Fibroblast of skin of scalp (primary cell): Measurements from ENCODE around the gene GALNT10.

Experiments used
- DNase-seq: peaks from one replicate; pipeline ENCODE4 v3.0.0-alpha.2; 2013

Gene GALNT10

DNA sequence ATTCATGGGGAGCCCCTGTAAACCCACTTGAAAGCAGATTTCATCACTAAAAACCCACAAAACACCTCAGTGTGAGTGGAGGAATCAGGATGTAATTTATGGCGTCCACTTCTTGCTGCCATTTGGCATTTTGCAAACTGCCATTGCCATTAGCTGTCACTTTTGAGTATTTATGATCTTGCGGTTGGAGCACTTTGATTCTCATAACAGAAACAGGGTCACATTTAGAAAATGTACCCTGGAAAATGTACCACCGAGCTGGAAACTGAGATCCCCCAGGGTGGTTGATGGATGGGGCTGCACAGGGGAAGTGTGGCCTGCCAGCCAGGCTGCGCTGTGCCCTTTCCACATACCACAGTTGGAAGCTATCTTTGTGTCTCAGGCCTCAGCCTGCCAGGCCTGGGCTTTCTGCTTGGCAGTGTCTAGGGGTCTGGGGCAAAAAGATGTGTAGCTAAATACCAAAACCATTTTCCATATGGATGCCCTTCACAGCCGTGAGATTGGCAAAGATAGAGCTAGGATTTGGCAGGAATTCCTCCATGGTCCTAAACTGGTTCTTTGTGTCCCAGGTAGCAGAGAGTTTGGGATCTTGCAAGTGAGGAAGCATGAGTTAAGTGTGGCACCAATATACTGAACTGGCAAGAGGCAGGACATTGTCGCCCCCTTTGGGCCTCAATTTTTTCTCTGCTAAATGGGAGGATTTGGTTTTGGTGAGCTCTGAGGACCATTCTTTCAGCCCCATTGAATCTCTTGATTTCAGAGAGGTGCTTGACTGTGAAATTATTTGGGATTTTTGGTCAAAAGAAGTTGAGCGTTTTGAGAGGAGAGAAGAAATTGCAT, 46.2 kb downstream of the GALNT10 start:
- no peak for DNase-seq

DNA sequence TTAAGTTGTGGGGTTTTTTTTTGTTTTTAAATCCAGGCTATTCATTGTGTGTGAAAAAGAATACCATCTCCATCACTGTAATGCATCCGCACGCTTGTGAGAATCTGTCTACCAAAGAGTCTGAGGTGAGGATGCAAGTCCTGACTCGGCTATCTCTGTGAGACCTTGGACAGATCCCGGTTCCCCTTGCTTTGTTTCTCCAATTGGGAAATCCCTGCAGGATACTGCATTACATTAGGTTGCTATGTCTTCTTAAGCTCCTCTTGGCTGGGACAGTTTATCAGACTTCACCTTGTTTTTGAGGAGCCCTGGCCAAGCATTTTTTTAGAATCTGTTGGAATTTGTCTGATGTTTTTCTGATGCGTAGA, 46.8 kb downstream of the GALNT10 start:
- no peak for DNase-seq

- DNase-seq: no peak
These were observed 47.4 kb downstream of the GALNT10 start for GRCh38 chr5:154237946-154238345.

DNA sequence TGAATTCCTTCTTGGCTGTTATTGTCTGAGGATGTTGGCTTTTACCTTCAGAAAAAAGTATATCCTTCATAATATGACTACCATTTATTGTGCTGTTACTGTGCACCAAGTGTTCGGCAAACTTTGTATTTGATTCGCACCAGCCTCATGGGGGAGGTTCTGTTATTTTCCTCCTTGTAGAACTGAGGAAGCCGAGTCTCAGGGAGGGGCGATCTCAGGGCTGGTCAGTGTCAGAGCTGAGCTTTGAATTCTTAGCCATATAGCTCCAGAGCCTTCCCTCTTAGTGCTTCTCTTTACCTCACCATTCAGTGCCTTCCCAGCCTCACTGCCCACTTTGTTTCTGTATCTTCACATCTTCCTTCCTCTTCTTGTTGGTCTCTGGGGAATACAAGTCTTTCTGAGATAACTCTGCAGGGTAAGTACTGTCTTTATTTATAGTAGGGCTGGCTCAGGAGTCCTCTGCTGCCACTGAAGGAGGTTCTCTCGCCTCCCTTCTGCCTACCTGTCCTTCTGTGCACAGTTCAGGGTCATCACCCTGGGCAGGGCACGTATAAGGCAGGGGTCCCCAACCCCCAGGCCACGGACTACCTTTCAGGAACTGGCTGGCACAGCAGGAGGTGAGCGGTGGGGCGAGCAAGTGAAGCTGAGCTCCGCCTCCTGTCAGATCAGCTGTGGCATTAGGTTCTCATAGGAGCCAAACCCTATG, 48.4 kb downstream of the GALNT10 start:
- DNase-seq: no peak

- no peak for DNase-seq
These were observed 50.1 kb downstream of the GALNT10 start for GRCh38 chr5:154240595-154240994.

- DNase-seq: no peak
These were observed 50.5 kb downstream of the GALNT10 start for GRCh38 chr5:154241021-154241420.

GRCh38 chr5:154242442-154242841, 51.9 kb downstream of the GALNT10 start:
- DNase-seq: no peak

DNA sequence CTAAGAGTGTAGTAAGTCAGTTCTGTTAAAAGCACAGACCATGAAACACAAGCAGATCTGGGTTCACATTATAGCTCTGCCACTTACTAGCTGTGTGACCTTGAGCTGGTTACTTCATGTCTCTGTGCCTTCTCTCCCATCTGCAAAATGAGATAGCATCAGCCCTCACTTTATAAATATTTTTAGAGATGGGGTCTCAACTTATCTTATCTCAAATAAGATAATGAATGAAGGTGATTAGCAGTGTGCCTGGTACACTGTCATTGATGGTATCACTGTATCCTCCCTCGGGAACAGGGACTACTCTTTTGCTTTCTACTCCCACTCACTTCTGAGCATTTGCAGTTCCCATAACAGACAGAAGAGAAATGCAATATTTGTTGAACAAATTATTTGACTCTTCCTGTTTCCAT, 52.4 kb downstream of the GALNT10 start:
- DNase-seq: no peak

DNA sequence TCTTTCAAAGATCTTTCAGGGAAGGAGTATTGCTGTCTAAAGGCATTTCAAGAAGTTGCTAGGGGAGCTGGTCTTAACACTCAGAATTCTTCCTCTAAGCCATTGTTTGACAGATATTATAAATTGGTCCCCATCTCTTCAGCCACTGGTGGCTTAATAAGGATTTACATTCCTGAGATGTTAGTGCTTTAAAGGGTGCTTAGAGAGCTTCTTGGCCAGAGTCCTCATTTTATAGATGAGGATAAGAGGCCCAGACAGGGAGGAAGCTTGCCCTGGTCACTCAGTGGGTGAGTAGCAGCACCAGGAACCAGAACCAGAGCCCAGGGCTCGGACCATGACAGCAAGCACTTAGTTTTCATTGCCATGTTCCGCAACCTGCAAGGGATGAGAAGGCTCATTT, 53.2 kb downstream of the GALNT10 start:
- peak; percentile 49 for DNase-seq

DNA sequence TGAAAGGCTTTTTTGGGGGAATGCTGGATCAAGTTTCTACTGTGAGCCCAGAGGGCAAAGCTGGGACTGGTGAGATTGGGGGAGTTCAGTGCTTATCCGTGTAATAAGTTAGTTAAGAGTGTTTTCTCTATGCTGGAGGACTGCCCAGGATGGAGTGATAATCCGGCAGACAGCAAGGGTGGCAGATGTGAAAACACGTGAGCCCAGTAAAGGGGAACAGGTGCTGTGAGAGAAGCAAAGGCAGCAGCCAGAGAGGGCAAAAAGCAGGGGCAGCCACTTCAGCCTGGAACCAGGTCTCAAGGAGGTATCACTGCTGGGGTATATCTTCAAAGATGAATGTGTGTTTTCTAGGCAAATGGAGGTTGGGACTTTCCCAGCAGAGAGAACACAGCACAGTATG, 53.9 kb downstream of the GALNT10 start:
- no peak for DNase-seq

GRCh38 chr5:154248691-154249090, 58.2 kb downstream of the GALNT10 start:
- DNase-seq: no peak

GRCh38 chr5:154249826-154250225, 59.3 kb downstream of the GALNT10 start:
- no peak for DNase-seq

DNA sequence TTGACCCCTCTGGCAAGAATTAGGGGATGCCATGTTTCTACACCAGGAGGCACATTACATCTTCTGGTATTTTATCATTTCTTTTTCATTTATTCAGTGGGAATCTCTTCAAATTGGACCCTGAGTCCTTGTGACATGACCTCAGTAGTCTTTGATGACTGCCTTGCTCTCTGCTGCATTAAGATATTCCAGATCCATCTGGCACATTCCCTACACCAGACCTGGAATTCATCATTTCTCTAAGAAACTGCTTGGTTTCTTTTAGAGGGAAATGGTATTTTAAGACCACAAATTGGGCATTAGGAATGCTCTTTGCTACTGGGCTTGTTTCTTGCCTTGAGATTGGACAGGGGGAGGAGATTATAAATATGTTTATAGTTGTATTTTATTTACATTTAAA, 61.0 kb downstream of the GALNT10 start:
- no peak for DNase-seq

DNA sequence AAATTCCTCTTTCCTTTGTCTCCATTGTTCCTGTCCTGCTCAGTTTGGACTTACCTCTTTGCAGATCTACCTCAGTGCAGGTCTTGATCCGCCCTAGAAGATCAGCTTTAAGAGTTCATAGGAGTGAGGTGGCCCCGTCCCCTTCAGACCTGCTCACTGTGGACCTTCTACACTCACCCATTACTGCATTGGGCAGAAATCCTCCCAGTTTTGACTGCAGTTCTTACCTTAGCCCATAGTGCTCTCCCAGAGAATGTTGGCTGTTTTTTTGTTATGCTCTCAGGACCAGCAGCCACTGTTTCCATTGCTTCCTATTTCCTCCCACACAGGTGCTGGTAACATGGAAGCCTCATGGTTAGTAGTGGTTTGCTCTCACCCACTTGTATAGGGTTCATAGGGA, 63.3 kb downstream of the GALNT10 start:
- no peak for DNase-seq

- no peak for DNase-seq
These were observed 64.4 kb downstream of the GALNT10 start for GRCh38 chr5:154254896-154255295.

GRCh38 chr5:154257046-154257445, 66.5 kb downstream of the GALNT10 start:
- DNase-seq: no peak

- DNase-seq: no peak
These were observed 68.1 kb downstream of the GALNT10 start for GRCh38 chr5:154258531-154259217.

DNA sequence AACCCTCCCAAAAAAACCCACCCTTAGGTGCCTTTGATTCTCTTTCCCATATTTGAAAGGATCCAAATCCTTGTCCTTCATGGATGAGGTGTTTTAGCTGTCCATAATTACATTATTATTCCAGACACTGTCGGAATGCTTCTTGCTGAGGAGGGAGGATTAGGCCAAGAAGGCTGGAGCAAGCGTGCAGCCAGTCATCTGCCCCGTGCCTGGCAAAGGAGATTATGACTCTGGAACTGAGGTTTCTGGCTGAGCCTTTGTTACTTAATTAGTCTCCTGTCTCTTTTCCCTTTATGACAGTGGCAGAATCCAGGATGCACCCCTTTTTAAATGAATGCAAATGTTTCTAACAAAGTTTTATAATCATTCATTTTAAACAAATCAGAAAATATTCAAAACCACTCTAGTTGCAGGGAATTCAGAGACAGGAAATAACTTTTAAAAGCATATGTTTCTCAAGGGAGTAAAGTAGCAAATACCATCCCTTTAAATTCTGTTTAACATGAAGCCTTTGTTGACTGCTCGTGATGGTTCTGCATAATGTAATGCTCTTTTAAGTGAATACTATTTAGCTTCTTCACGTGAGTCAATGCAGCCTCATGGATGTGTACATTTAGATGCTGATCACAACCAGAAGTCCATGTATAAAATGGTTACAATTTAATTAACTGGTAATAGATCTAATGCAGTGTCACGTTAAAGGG, 69.8 kb downstream of the GALNT10 start:
- DNase-seq: peak; percentile 63

DNA sequence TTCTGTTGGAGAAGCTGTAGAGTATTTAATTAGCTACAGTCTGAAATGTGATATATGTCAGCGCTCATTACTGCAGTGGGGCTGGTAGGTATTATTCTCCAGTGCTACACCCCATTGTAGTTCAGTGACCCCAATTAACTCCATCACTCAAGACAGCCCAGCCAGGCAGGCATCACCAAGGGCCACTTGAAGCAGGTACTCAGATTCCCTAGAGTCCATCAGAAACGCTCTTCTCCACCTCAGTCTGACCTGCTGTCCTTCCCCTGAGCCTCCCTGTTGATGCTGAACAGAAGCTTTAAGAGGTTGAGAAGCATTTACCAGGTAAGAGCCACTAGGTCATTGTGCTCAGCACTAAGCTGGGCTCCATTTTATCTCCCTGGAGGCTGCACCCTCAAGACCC, 71.8 kb downstream of the GALNT10 start:
- DNase-seq: no peak

- no peak for DNase-seq
These were observed 74.1 kb downstream of the GALNT10 start for GRCh38 chr5:154264549-154265196.

GRCh38 chr5:154265197-154265773, 74.8 kb downstream of the GALNT10 start:
- no peak for DNase-seq

GRCh38 chr5:154267516-154267915, 77.0 kb downstream of the GALNT10 start:
- no peak for DNase-seq
